HG03354 (cell line): ENCODE measurements around the gene STARD9.
"Not testable (repeated sequence)": the region's sequence is repeated elsewhere in the genome, so short reads cannot be mapped to it uniquely, and the experiment has no call there.

Source experiments
- ATAC-seq: cut with Tn5 transposase; IDR thresholded peaks from one replicate; pipeline ENCODE4 v1.9.1; 2021; ENCODE audit warnings: mild to moderate bottlenecking; ENCODE audit not compliant: unreplicated experiment, poor library complexity, severe bottlenecking

STARD9 gene

DNA sequence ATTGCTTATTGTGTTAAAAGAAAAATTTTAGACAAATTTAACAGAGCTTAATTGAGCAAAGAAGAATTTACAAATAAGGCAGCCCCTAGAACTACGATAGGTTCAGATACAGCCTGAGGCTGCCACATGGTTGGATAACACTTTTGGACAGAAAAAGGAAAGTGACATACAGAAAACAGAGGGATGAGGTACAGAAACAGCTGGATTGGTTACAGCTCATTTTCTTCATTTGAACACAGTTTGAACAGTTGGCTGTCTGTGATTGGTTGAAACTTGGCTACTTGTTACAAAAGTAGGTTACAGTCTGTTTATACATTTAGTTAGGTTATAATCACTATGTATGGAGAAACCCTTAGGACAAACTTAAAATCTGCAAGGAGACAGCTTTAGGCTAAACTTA lies 46.0 kb downstream of the STARD9 start:
- ATAC-seq, result no peak

DNA sequence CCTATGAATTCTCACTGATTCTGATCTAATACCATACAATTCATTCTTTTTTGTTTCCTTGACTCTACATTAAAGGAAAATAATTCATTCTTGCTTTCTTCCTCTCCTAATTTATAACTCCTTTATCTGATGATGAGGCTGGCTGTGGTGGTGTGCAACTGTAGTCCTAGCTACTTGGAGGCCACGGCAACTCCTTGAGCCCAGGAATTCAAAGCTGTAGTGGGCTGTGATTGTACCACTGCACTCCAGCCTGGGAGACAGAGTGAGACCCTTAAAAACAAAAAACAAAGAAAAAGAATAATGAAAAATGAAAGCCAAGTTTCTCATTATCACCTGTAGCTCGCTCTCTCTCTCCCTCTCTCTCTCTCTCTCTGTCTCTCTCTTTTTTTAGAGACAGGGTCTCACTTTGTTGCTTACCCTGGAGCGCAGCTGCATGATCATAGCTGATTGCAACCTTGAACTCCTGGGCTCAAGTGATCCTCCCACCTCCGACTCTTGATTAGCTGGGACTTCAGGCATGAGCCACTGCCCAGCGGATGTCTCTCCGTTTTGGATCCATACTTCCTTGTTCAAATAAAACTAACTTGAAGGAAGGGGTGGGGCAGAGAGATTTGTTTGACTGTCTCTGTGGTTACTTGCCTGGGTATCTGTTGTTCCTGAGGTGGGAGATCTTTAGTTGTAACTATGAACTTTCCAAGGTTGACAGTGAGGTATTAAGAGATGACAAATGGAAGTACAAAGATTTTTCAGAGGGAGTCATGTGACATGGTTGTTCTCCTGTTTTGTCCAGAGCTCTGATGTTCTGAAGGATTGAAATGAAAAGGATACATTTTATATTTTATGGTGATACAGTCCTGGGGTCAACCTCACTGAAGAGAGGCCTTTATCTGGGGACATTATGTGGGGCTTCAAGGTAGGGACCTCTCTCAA lies 46.9 kb downstream of the STARD9 start:
- ATAC-seq, result no peak

DNA sequence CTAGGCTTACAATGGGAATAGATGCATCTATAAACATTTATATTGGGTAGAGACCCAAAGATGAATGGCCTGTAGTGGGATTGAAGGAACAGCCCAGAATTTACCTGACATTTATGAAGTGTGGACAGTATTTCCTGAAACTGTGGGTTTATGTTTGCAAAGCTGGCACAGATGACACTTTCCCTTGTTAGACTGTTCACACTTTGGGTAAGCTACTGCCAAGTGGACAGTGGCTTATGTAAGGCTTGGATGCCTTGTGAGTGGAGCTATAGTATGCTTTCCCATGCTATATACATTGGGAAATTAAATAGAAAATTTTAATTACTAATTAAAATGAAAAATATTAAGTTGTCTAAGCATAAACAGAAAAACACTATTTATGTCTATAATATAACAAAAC lies 48.5 kb downstream of the STARD9 start:
- ATAC-seq, result no peak

DNA sequence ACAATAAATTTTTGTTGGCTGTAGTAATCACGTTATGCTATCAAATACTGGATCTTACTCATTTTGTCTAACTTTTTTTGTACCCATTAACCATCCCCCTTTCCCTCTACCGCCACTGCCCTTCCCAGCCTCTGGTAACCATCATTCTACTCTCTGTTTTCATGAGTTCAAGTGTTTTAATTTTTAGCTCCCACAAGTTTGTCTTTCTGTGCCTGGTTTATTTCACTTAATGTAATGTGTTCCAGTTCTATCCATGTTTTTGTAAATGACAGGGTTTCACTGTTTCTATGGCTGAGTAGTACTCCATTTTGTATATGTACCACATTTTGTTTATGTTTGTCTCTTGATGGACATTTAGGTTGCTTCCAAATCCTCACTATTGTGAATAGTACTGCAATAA lies 52.1 kb downstream of the STARD9 start:
- ATAC-seq, result no peak

DNA sequence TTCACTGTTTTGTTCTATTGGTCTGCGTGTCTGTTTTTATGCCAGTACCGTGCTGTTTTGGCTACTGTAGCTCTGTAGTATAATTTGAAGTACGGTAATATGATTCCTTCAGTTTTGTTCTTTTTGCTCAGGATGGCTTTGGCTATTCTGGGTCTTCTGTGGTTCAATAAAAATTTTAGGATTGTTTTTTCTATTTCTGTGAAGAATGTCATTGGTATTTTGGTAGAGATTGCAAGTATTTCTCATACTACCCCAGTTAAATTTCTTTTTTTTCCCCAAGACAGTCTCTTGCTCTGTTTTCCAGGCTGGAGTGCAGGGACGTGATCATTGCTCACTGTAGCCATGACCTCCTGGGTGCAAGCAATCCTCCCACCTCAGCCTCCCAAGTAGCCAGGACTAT lies 53.4 kb downstream of the STARD9 start:
- no peak for ATAC-seq

DNA sequence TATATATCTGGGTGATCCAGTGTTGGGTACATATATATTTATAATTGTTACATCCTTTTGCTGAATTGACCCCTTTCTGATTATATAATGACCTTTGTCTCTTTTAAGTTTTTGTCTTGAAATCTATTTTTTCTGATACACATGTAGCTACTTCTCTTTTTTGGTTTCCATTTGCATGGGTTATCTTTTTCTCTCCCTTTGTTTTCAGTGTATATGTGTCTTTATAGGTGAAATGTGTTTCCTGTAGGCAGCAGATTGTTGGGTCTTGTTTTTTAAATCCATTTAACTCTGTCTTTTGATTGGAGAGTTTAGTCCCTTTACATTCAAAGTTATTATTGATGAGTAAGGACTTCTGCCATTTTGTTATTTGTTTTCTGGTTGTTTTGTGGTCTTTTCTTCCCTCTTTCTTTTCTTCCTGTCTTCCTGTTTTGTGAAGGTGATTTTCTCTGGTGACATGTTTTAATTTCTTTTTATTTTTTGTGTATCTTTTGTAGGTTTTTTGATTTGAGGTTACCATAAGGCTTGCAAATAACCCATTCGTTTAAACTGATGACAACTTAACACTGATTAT lies 56.8 kb downstream of the STARD9 start:
- ATAC-seq, result no peak

DNA sequence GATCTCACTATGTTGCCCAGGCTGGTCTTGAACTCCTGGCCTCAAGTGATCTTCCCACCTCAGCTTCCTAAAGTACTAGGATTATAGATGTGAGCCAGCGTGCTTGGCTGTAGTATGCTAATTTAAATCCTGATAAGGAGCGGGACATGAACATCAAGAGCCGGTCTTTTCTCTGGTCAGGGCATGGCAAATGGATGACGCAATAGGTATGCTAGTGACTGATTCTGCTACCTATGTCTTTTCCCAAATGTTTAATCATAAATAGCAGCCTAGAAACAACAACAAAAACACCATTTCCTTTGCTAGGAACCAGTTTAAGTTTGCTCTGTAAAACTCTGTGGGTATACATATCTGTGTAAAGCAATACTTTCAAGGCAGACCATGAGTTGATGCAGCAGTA lies 64.7 kb downstream of the STARD9 start:
- ATAC-seq, result no peak

DNA sequence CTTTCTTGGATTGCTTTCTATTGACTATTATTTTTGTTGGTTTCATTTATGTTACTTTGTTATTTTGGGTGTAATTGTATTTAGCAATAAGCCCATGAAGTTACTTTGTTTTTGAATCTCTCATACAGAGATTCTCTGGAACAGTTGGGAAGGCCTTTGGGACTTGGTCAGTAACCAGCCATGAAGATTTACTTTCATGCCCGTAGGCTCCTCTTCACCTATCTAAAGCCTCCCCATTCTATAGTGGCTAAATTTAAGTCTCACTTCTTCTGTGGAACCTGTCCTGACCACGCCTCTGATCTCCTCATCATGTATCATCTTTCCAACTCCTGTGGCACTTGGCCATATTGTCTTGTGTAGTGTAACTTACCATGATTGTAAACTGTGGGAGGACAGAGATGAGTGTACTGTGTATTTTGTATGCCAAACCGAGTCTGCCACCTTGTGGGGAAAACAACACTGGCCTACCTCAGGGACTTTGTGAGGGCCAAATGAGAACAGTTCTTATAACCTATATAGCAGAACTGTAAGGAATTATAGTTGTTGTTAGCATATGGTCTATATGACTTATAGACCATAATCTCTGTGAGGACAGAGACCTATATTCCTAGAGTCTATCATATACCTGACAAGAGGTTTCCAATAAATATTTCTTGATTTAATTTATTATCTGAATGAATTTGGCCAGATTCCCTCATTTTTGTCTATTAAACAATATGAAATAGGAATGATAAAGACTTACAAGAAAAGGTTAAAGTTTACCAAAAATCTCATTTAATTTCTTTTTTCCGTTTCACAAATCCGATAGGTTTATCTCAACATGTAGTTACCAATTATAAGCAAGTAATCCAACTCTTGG lies 75.0 kb downstream of the STARD9 start:
- peak; percentile 78 for ATAC-seq

DNA sequence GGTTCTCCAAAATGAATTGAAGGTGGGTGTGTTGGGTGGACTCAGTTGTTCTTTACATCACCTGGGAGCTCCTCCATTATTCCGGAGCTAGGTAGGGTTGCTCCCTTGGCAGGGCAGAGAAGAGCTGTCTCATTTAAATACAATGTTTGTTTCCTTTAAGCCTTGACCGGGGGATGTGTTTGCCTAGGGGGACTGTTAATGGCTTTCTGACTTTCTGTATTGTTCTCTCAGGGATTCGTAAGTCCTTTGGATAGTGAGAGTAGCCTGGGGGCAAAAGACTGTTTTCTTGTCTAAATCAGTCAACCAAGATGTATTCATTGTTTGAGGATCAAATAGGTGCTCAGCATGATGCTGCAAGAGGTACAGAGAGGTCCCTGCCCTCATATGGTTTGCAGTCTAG lies 90.4 kb downstream of the STARD9 start:
- no peak for ATAC-seq

DNA sequence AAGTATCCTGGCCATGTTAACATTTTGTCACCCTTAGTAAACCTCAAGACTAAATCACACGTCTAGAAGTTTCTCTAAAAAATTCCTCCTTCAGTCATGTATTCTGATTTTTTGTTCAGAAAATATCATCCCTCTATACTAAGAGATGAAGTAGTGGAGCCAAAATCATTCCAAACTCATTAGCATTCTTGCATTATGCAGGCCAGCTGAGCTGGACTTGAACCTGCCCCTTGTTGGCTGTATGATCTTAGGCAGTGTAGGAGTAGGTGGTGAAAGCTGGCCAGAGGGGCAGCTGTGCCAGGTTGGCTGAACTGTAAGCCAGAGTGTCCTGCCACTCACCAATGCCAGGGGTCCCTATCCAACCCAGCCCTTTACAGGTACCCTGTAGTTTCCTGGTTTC lies 92.4 kb downstream of the STARD9 start:
- no peak for ATAC-seq

DNA sequence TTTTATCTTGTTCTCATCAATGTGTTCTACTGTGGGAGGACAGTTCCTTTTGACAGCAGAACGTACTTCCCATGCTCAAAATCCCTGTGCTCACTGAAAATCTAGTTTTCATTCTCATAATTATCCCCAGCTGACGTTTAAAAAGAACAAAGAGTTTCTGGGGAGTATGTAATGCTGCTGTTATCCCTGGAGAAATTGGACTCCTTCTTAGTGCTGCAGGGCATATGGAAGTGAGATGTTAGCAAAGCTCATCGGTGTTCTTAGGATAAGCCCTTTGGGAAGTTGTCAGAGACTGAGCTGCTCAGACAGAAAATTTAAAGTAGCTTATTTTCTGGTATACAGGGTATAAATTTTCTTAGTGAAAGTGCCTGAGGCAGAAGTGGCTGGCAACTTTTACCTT lies 95.0 kb downstream of the STARD9 start:
- ATAC-seq, result no peak

DNA sequence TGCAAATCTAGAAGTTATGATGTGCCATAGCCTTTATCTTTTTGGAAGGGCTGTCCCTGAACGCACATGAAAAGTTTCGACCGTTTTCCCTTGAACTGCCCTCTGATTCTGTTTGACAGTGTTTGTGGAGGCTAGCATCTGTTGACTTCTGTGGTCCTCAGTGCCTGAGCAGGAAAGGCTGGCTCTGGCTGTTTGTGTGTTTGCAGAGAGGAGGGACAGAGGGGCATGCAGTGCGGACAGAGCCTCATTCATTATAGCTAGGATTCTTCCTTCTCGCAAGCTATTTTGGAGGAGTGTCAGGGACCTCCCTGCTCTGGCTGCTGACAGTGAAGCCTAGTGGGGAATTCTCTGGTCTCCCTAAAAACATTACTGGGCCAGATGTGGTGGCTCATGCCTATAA lies 97.0 kb downstream of the STARD9 start:
- no peak for ATAC-seq

DNA sequence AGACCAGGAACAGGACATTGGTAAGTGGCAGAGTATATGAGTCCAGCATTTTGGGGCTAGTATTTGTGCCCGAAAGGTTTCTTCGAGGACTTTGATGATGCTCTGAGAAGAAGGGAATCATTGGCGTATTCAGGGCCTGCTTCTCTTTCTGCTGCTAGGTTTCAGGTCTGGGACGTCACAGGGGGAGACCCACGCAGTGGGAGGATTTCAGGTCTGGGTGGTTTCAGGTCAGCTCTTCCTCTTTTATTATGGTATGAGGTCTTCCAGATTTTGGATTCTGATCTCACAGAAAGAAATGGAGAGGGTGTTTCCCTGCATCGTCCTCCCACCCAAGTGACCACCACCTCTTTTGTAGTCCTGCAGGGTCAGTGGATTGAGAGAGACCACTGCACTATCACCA lies 99.1 kb downstream of the STARD9 start:
- no peak for ATAC-seq

DNA sequence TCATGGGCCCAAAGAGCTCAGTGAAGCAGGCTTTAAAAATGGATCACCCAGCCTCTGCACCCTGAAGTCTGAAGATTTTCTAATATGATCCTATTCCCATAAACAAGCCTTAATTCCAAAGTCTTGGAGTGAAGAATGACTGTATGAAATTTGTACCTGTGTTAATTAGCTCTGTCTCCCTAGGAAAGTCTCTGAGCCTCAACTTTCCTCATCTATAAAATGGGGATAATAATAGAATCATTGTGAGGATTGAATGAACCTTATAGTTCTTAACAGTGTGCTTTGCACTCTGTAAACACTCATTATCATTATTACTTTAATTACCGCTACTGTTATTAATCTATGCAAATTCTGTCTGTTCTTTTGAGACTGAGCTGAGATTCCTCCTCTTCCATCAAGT lies 99.6 kb downstream of the STARD9 start:
- no peak for ATAC-seq

DNA sequence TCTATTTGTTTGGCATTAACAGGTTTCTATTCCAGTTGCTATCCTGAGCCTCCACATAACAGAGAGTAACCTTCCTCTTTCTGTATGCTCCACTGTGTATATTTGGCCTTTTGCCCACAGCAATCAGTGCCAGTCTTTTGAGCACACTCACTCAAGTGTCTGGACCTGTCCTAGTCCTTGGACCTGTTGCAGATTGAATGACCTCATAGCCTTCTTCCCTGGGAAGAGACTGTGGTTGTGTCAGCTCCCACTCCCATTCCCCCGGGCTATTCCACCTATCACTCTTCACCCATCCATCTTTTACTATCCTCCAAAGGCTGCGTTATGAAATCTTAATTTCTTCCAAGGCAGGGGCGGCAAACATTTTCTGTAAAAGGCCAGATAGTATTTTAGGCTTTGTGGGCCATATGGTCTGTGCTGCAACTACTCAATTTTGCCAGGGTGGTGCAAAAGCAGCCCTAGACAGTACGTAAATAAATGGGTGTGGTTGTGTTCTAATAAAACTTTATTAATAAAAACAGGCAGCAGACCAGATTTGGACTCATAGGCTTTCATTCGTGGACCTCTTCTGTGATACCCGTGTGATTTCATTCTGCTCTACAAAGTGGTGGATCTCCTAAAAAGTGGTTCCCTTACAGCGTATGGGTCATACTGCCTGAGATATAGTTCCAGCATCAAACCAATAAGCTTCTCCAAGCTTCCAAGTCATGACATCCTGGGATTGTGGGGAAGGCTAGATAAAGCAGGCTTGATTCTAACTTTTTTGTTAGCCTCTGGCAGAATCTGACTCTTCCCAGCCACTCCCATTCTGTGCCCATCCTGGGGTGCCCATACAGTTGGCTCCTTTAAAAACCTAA lies 104.1 kb downstream of the STARD9 start:
- no peak for ATAC-seq

DNA sequence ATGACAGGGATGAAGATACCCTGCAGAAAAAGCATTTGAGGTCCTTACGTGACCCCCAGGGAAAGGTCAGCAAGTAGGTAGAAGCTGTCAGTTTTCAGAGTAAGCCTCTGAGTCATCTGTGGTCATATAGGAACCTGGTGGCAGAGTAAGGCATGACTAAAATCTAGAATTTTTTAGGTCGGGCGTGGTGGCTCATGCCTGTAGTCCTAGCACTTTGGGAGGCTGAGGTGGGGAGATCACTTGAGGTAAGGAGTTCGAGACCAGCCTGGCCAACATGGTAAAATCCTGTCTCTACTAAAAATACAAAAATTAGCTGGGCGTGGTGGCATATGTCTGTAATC lies 104.7 kb downstream of the STARD9 start:
- not testable (repeated sequence) for ATAC-seq

DNA sequence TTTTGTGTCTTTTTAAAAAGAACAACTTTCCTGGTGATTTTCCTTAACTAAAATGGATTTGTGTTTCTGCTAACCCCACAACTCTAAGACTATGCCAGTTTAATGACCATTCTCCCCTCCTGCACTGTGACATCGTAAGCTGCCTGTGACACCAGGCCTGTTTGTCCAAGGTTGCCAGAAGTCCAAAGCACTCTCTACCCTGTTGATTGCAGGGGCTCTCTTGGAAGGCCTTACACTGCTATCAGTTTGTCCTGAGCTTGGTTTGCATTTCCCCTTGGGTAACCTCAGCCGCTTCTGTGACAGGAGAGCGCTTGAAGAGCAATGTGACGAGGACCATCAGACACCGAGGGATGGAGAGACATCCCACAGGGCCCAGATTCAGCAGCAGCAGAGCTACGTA lies 105.7 kb downstream of the STARD9 start:
- ATAC-seq, result no peak

DNA sequence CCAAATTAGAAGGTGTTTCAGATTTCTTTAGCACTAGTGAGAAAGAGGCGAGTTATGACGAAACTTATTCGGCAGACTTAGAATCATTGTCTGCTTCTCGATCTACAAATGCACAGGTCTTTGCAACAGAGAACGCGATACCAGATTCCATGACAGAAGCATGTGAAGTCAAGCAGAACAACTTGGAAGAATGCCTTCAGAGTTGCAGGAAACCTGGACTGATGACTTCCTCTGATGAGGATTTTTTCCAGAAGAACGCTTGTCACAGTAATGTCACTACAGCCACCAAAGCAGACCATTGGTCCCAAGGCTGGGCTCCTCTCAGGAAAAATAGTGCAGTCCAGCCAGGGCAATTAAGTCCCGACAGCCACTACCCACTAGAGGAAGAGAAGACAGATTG lies 110.9 kb downstream of the STARD9 start:
- no peak for ATAC-seq

DNA sequence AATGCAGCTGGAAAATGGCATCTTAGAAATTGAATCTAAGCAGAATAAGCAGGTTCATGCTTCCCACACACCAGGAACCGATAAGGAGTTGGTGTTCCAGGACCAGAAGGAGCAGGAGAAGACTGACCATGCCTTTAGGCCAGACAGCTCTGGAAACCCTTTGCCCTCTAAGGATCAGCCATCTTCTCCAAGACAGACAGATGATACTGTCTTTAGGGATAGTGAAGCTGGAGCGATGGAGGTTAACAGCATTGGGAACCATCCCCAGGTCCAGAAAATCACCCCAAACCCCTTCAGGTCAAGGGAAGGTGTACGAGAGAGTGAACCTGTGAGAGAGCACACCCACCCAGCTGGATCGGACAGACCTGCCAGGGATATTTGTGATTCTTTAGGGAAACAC lies 112.3 kb downstream of the STARD9 start:
- no peak for ATAC-seq

DNA sequence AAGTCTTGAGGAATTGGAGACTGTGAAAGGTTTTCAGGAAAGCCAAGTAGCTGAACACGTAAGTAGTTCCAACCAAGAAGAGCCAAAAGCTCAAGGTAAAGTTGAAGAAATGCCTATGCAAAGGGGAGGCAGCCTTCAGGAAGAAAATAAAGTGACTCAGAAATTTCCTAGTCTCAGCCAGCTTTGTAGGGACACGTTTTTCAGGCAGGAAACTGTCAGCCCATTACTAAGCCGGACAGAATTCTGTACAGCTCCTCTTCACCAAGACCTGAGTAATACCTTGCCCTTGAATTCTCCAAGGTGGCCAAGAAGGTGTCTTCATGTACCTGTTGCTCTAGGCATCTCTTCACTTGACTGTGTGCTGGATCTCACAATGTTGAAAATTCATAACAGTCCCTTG lies 112.9 kb downstream of the STARD9 start:
- ATAC-seq, result no peak
